ENCODE results near the gene SMOC2. TPM values are rescaled to one million over a fixed set of nuclear protein-coding genes. Genes with fewer than 3 reads are reported as not detected.

SMOC2 gene
- total RNA-seq, 3 donors from 2014 or later (not counting 1 experiment from before 2014, with no cell fraction given), result not detected

GRCh38 chr6:168716581-168716980, 275.6 kb downstream of the SMOC2 start:
- DNase-seq, result no peak
- no peak for ATAC-seq
- no peaks in the 10 kb centered on the region for H3K36me3 ChIP-seq (ENCODE audit: control insufficient read depth, insufficient read depth, low read length)
- intact Hi-C loops (cut with micrococcal nuclease), result no loop called here
- Mint-ChIP-seq H3K4me1 (no peaks in the 10 kb centered on the region), H3K9me3 (no peaks in the 10 kb centered on the region), H3K36me3 (no peaks in the 10 kb centered on the region), H3K4me3 (no peak overlapping the region), H3K27me3 (ENCODE audit: low read depth in 2 of 2) (peaks cover 2 to 5% of the 10 kb centered on the region in 2 donors), H3K27ac (no peak overlapping the region)
- H3K27me3 ChIP-seq (ENCODE audit: control insufficient read depth, insufficient read depth, low read length), result no peaks in the 10 kb centered on the region
- TF ChIP-seq CTCF (IDR thresholded peaks at IDR 0.05), result no peak
- H3K27ac ChIP-seq (ENCODE audit: low read length), result no peak overlapping the region
- H3K4me3 ChIP-seq (ENCODE audit: low read length), result no peak overlapping the region
- H3K4me1 ChIP-seq (ENCODE audit: control insufficient read depth, insufficient read depth, low read length), result no peaks in the 10 kb centered on the region
- 80% methylated on average over 7 of the region's 7 CpGs for WGBS (ENCODE audit: insufficient coverage)
- H3K9me3 ChIP-seq (ENCODE audit: control insufficient read depth, insufficient read depth, low read length), result no peaks in the 10 kb centered on the region

GRCh38 chr6:168717491-168717890, 276.5 kb downstream of the SMOC2 start:
- no peaks in the 10 kb centered on the region for H3K36me3 Mint-ChIP-seq
- no peak overlapping the region for H3K27ac Mint-ChIP-seq
- intact Hi-C loops (cut with micrococcal nuclease), result no loop called here
- Histone ChIP-seq H3K27me3 (ENCODE audit: control insufficient read depth, insufficient read depth, low read length) (no peaks in the 10 kb centered on the region), H3K4me3 (ENCODE audit: low read length) (no peak overlapping the region), H3K27ac (ENCODE audit: low read length) (no peak overlapping the region), H3K36me3 (ENCODE audit: control insufficient read depth, insufficient read depth, low read length) (no peaks in the 10 kb centered on the region), H3K4me1 (ENCODE audit: control insufficient read depth, insufficient read depth, low read length) (no peaks in the 10 kb centered on the region), H3K9me3 (ENCODE audit: control insufficient read depth, insufficient read depth, low read length) (no peaks in the 10 kb centered on the region)
- H3K4me3 Mint-ChIP-seq, result no peak overlapping the region
- ATAC-seq (no peak), DNase-seq (no peak)
- WGBS (ENCODE audit: insufficient coverage), result 93% methylated on average over 22 of the region's 22 CpGs
- peaks cover 4 to 5% of the 10 kb centered on the region in 2 donors for H3K27me3 Mint-ChIP-seq (ENCODE audit: low read depth in 2 of 2)
- no peak for TF ChIP-seq CTCF (IDR thresholded peaks at IDR 0.05)
- no peaks in the 10 kb centered on the region for H3K4me1 Mint-ChIP-seq
- no peaks in the 10 kb centered on the region for H3K9me3 Mint-ChIP-seq

Other genes with a start within 250 kb of the SMOC2 start
- gene DACT2, start 121.4 kb upstream of the SMOC2 start, total RNA-seq, result not detected